MM.1S (cell line): ENCODE measurements around the gene ANKS1B.

Experiments
- DNase-seq: peaks from one replicate; pipeline ENCODE4 v3.0.0-alpha.2; 2015
- H2AFZ ChIP-seq: fragments of 300-600 bp; sonication (generic); 2 replicates; pipeline ENCODE4 v1.6.0; 2016; ENCODE audit warnings: antibody characterized with exemption, low read length
- H3F3A ChIP-seq: fragments of 300-600 bp; sonication (generic); 2 replicates; pipeline ENCODE4 v1.6.1; 2016; ENCODE audit warnings: mild to moderate bottlenecking, antibody characterized with exemption, low read length, moderate library complexity, mixed read lengths; ENCODE audit not compliant: insufficient read depth
- H3K27ac ChIP-seq: fragments of 300-600 bp; sonication (generic); 2 replicates; pipeline ENCODE4 v1.5.1; 2016; ENCODE audit warnings: mild to moderate bottlenecking, low read length
- H3K27me3 ChIP-seq: fragments of 300-600 bp; sonication (generic); replicated peaks from 2 replicates; pipeline ENCODE4 v1.6.0; 2016; ENCODE audit warnings: low read length; ENCODE audit not compliant: insufficient read depth
- H3K36me3 ChIP-seq: fragments of 300-600 bp; sonication (generic); replicated peaks from 2 replicates; pipeline ENCODE4 v1.6.1; 2016; ENCODE audit warnings: mild to moderate bottlenecking, low read length, mixed read lengths; ENCODE audit not compliant: insufficient read depth
- H3K4me1 ChIP-seq: fragments of 300-600 bp; sonication (generic); 2 replicates; pipeline ENCODE4 v1.6.1; 2016; ENCODE audit warnings: low read length, mixed read lengths
- H3K4me2 ChIP-seq: fragments of 300-600 bp; sonication (generic); 2 replicates; pipeline ENCODE4 v1.6.0; 2016; ENCODE audit warnings: low read depth, low read length
- H3K4me3 ChIP-seq: fragments of 300-600 bp; sonication (generic); 2 replicates; pipeline ENCODE4 v1.5.1; 2016; ENCODE audit warnings: low read length, mixed read lengths
- H3K79me2 ChIP-seq: fragments of 300-600 bp; sonication (generic); 2 replicates; pipeline ENCODE4 v1.6.1; 2016; ENCODE audit warnings: mixed run types, low read length, mixed read lengths
- H3K9ac ChIP-seq: fragments of 300-600 bp; sonication (generic); 2 replicates; pipeline ENCODE4 v1.6.1; 2016; ENCODE audit warnings: low read length, mixed read lengths
- H3K9me2 ChIP-seq: fragments of 300-600 bp; sonication (generic); replicated peaks from 2 replicates; pipeline ENCODE4 v1.6.1; 2016; ENCODE audit warnings: mild to moderate bottlenecking, low read length, mixed read lengths; ENCODE audit not compliant: insufficient read depth
- H3K9me3 ChIP-seq: fragments of 300-600 bp; sonication (generic); replicated peaks from 2 replicates; pipeline ENCODE4 v1.6.1; 2016; ENCODE audit warnings: mild to moderate bottlenecking, low read length, mixed read lengths; ENCODE audit not compliant: insufficient read depth
- H4K20me1 ChIP-seq: fragments of 300-600 bp; sonication (generic); 2 replicates; pipeline ENCODE4 v1.6.1; 2016; ENCODE audit warnings: mild to moderate bottlenecking, low read length, moderate library complexity, mixed read lengths; ENCODE audit not compliant: insufficient read depth
- EZH2 ChIP-seq: fragments of 300-600 bp; sonication (generic); optimal IDR thresholded peaks from 2 replicates; pipeline ENCODE3; 2017; ENCODE audit warnings: low read depth, mild to moderate bottlenecking, antibody characterized with exemption, low read length, mixed read lengths
- EZH2phosphoT487 ChIP-seq: fragments of 300-600 bp; sonication (generic); IDR thresholded peaks from 2 replicates; pipeline ENCODE4 v1.6.1; 2018; ENCODE audit warnings: antibody characterized with exemption, low read length
- TF ChIP-seq, protein P1 (sequence below): fragments of 300-600 bp; sonication (generic); IDR thresholded peaks from 2 replicates; pipeline ENCODE4 v1.5.1; 2016; ENCODE audit warnings: antibody characterized with exemption, low read length, mixed read lengths

ANKS1B gene

DNA sequence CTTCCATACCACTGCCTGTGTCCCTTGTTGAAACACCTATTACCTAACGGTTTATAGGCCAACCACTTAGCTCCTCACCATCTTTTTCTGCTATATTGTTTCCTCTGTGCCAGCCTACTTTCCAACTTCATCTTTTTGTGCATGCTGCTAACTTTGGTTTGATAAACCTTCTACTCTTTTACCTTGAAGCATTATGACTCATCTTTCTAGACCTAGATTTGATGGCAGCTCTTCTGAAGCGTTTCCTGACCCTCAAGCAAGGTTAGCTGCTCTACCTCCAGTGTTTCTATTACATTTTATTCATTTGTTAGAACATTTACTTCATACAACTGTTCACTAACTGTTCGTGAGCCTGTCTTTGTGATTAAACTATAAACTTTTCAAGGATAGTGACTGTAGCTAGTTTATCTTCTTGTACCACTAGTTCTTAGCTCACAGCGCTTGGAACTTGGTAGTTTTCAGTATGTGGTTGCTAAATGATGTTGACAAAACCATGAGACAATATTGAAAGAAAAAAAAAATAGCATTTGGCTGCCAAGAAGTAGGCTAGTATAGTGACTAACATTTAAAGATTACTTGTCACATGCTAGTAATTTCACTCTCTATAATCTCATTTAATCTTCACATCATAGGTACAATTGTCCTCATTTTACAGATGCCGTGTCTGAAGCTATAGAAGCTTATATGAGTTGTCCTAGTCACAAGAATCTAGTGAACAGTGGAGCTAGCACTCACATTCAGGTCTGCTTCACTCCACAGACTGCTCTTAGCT lies 1260.2 kb downstream of the ANKS1B start:
- Histone ChIP-seq H3K9me2 (no peaks in the 10 kb centered on the region), H3K4me2 (no peak overlapping the region), H3K27ac (no peak overlapping the region), H3K79me2 (no peaks in the 10 kb centered on the region), H3K36me3 (no peaks in the 10 kb centered on the region), H3K4me1 (no peaks in the 10 kb centered on the region), H3F3A (no peaks in the 10 kb centered on the region), H4K20me1 (no peaks in the 10 kb centered on the region), H3K9me3 (no peaks in the 10 kb centered on the region), H2AFZ (no peak overlapping the region), H3K9ac (no peak overlapping the region), H3K4me3 (no peak overlapping the region), H3K27me3 (no peaks in the 10 kb centered on the region)
- TF ChIP-seq EZH2 = no peak
- TF ChIP-seq, protein P1, sequence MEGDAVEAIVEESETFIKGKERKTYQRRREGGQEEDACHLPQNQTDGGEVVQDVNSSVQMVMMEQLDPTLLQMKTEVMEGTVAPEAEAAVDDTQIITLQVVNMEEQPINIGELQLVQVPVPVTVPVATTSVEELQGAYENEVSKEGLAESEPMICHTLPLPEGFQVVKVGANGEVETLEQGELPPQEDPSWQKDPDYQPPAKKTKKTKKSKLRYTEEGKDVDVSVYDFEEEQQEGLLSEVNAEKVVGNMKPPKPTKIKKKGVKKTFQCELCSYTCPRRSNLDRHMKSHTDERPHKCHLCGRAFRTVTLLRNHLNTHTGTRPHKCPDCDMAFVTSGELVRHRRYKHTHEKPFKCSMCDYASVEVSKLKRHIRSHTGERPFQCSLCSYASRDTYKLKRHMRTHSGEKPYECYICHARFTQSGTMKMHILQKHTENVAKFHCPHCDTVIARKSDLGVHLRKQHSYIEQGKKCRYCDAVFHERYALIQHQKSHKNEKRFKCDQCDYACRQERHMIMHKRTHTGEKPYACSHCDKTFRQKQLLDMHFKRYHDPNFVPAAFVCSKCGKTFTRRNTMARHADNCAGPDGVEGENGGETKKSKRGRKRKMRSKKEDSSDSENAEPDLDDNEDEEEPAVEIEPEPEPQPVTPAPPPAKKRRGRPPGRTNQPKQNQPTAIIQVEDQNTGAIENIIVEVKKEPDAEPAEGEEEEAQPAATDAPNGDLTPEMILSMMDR = no peak
- no peak for TF ChIP-seq EZH2phosphoT487
- DNase-seq = no peak

DNA sequence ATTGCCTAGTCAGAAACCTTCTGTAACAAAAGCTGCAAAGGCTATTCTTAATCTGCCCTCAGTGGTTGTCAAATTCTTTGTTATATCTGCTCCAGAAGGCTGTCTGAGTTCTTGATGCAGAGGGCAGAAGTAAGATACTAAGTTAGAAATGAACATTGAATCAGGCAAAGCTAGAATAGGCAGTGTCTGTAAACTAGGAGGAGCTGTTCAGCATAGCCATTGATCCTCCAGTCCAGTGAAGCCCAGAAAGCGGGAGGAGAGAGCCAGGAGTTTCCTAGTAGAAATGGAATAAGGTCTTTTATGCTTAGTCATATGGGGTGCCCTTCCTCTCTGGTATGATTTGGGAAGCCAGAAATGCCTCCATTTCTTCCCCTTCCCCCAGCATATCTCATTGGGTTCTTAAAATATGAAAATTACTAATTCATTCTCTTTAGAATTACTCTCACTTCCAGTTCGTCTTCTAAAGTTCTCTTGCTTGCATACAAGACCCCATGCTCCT lies 1263.5 kb downstream of the ANKS1B start:
- TF ChIP-seq EZH2phosphoT487 = no peak
- no peak for TF ChIP-seq EZH2
- TF ChIP-seq, protein P1 = no peak
- Histone ChIP-seq H2AFZ (no peak overlapping the region), H3K27ac (no peak overlapping the region), H3K4me2 (no peak overlapping the region), H3K9me3 (no peaks in the 10 kb centered on the region), H3K9ac (no peak overlapping the region), H3F3A (no peaks in the 10 kb centered on the region), H3K9me2 (no peaks in the 10 kb centered on the region), H3K79me2 (no peaks in the 10 kb centered on the region), H3K4me1 (no peaks in the 10 kb centered on the region), H3K36me3 (no peaks in the 10 kb centered on the region), H4K20me1 (no peaks in the 10 kb centered on the region), H3K27me3 (no peaks in the 10 kb centered on the region), H3K4me3 (no peak overlapping the region)
- DNase-seq = no peak

DNA sequence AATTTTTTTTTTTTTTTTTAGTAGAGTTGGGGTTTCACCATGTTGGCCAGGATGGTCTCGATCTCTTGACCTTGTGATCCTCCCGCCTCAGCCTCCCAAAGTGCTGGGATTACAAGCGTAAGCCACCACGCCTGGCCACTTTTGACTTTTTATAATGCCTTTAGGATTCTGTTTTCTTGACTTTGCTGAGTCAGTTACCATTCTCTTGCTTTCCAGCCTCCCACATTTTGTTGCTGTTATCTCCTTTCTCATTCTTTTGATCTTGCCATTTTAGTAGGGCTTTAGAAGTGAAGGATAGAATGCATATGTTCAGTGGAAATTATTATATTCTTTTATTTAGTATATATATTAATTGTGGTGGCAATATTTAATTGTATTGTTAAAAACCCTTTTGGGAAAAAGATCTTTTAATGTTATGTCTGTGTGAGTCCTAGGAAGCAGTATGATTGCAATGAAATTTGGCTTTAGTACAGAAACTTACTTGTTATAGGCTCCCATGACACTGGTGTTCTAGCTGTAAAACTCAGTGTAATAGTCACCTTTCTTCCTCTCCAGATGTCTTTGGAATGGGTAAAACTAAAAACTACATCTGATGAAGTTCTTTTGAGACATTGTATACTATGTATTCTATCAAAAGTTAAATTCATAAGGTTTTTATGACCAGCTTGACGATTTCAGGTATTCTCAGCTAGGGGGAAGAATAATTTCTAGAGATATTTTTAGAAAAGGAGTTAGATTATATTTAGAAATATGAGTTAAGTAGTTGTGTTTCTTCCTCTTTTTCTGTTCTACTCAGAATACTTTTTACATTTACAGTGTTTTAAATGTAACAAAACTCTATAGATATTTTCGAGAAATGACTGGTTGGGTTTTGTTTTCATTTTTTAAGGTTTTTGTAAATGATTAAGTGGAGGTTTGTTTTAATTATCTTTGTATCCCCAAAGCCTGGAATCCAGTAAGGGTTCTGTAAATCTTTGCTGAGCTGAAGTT lies 1264.9 kb downstream of the ANKS1B start:
- Histone ChIP-seq H3K9me2 (no peaks in the 10 kb centered on the region), H3K27me3 (no peaks in the 10 kb centered on the region), H3F3A (no peaks in the 10 kb centered on the region), H3K79me2 (no peaks in the 10 kb centered on the region), H3K36me3 (no peaks in the 10 kb centered on the region), H2AFZ (no peak overlapping the region), H3K9me3 (no peaks in the 10 kb centered on the region), H3K4me1 (no peaks in the 10 kb centered on the region), H4K20me1 (no peaks in the 10 kb centered on the region), H3K9ac (no peak overlapping the region), H3K27ac (no peak overlapping the region), H3K4me2 (no peak overlapping the region), H3K4me3 (no peak overlapping the region)
- DNase-seq = no peak
- TF ChIP-seq, protein P1 = no peak
- TF ChIP-seq EZH2phosphoT487 = no peak
- TF ChIP-seq EZH2 = no peak
